Breast epithelium (tissue), 4 donors: ENCODE data around the gene RNF187. TPM values are rescaled to one million over a fixed set of nuclear protein-coding genes. Genes with fewer than 3 reads are reported as not detected.

Experiments used
- DNase-seq, 2 donors: peaks; one replicate each; pipeline ENCODE4 v3.0.0-alpha.2; 2019; ENCODE audit warnings: low spot score in 2 of 2
- H3K27ac ChIP-seq, 2 donors: fragments of 200-600 bp; sonication (generic) in 1 of 2; one replicate each; pipeline ENCODE4 v1.5.1; 2016 to 2019; ENCODE audit warnings: mild to moderate bottlenecking in 1 of 2
- H3K27me3 ChIP-seq, 2 donors: fragments of 200-600 bp; sonication (generic) in 1 of 2; one replicate each; pipeline versions ENCODE4 v1.5.1 to v1.6.0; 2017 to 2019; ENCODE audit warnings: control low read depth in 1 of 2, mild to moderate bottlenecking in 1 of 2
- H3K36me3 ChIP-seq: fragments of 200-600 bp; one replicate; pipeline ENCODE4 v1.5.1; 2019
- H3K4me1 ChIP-seq, 2 donors: fragments of 200-600 bp; sonication (generic); one replicate each; pipeline ENCODE4 v1.5.1; 2016 to 2019; ENCODE audit warnings: control low read depth in 1 of 2
- H3K4me3 ChIP-seq, 3 donors: fragments of 200-600 bp; sonication (generic); 1 replicate in 2 of 3; 2 replicates in 1 of 3; pipeline ENCODE4 v1.5.1; 2016 to 2019; ENCODE audit warnings: mild to moderate bottlenecking in 3 of 3, moderate library complexity in 2 of 3
- H3K9me3 ChIP-seq, 2 donors: fragments of 200-600 bp; sonication (generic) in 1 of 2; one replicate each; pipeline ENCODE4 v1.5.1; 2016 to 2019; ENCODE audit warnings: control low read depth in 1 of 2
- POLR2A ChIP-seq: fragments of 450-650 bp; IDR thresholded peaks from one replicate; pipeline ENCODE4 v1.6.1; 2016; ENCODE audit warnings: antibody characterized with exemption, mild to moderate bottlenecking, moderate library complexity
- POLR2AphosphoS5 ChIP-seq, 3 donors: sonication (generic); formaldehyde crosslinking; IDR thresholded peaks; one replicate each; pipeline ENCODE4 v1.6.1; 2017; ENCODE audit warnings: antibody characterized with exemption in 3 of 3
- intact Hi-C: fragments of 100-400 bp; cut with DNase I; formaldehyde crosslinking; loops from one replicate; pipeline ENCODE4 v1.15.1; 2023; ENCODE audit warnings: low total_unique reads
- total RNA-seq, 3 donors: library from RNA; depleted of rRNA; stranded (reverse); fragments of >200 nt; gene quantifications; one replicate each; pipeline ENCODE4 v1.1.0, GENCODE V29; 2016
- TF ChIP-seq, protein P1 (sequence below), 3 donors: fragments of 450-650 bp; IDR thresholded peaks; one replicate each; pipeline ENCODE4 v1.5.1; 2016 to 2017; ENCODE audit warnings: antibody characterized with exemption in 3 of 3, mild to moderate bottlenecking in 3 of 3, moderate library complexity in 3 of 3

The RNF187 gene
- total RNA-seq, 3 donors from 2014 or later: 26.9 to 33.7 (median 33.1) TPM

GRCh38 chr1:228511546-228512445 is 24.6 kb downstream of the RNF187 start:
- TF ChIP-seq POLR2AphosphoS5 (IDR thresholded peaks at IDR 0.05) (no peak), POLR2A (no peak)
- TF ChIP-seq, protein P1, sequence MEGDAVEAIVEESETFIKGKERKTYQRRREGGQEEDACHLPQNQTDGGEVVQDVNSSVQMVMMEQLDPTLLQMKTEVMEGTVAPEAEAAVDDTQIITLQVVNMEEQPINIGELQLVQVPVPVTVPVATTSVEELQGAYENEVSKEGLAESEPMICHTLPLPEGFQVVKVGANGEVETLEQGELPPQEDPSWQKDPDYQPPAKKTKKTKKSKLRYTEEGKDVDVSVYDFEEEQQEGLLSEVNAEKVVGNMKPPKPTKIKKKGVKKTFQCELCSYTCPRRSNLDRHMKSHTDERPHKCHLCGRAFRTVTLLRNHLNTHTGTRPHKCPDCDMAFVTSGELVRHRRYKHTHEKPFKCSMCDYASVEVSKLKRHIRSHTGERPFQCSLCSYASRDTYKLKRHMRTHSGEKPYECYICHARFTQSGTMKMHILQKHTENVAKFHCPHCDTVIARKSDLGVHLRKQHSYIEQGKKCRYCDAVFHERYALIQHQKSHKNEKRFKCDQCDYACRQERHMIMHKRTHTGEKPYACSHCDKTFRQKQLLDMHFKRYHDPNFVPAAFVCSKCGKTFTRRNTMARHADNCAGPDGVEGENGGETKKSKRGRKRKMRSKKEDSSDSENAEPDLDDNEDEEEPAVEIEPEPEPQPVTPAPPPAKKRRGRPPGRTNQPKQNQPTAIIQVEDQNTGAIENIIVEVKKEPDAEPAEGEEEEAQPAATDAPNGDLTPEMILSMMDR (IDR thresholded peaks at IDR 0.05): no peak
- intact Hi-C loops: no loop called here
- H3K4me3 ChIP-seq: no peak overlapping the region
- H3K27ac ChIP-seq: no peak overlapping the region
- no peaks in the 10 kb centered on the region for H3K36me3 ChIP-seq
- H3K4me1 ChIP-seq: no peaks in the 10 kb centered on the region
- H3K27me3 ChIP-seq: no peaks in the 10 kb centered on the region
- DNase-seq: peak in 1 of 2 donors; percentile 12
- H3K9me3 ChIP-seq: no peaks in the 10 kb centered on the region

DNA sequence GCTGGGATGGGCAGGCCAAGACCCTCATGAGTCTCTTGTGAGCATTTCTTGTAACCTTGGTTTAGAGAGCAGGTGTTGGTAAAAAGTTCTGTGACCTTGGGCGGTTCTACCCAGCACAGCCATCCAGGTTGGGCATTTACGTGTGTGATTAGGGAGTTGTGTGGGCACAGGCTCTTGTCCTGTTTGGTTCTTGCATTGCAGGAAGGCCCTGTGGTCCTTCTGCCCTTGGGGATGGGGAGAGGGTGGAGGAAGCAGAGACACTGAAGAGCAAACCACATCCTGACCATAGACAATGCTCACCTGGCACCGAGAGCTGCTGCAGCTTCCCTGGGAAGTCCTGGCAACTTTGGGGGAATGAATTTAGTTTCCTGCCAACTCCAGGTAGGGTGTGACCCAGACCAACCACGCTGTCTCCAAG is 25.6 kb downstream of the RNF187 start:
- no peak overlapping the region for H3K27ac ChIP-seq
- no peaks in the 10 kb centered on the region for H3K9me3 ChIP-seq
- H3K4me3 ChIP-seq: no peak overlapping the region
- intact Hi-C loops: no loop called here
- DNase-seq: no peak
- no peaks in the 10 kb centered on the region for H3K36me3 ChIP-seq
- H3K4me1 ChIP-seq: no peaks in the 10 kb centered on the region
- H3K27me3 ChIP-seq: no peaks in the 10 kb centered on the region
- no peak for TF ChIP-seq POLR2AphosphoS5 (IDR thresholded peaks at IDR 0.05)
- no peak for TF ChIP-seq POLR2A

DNA sequence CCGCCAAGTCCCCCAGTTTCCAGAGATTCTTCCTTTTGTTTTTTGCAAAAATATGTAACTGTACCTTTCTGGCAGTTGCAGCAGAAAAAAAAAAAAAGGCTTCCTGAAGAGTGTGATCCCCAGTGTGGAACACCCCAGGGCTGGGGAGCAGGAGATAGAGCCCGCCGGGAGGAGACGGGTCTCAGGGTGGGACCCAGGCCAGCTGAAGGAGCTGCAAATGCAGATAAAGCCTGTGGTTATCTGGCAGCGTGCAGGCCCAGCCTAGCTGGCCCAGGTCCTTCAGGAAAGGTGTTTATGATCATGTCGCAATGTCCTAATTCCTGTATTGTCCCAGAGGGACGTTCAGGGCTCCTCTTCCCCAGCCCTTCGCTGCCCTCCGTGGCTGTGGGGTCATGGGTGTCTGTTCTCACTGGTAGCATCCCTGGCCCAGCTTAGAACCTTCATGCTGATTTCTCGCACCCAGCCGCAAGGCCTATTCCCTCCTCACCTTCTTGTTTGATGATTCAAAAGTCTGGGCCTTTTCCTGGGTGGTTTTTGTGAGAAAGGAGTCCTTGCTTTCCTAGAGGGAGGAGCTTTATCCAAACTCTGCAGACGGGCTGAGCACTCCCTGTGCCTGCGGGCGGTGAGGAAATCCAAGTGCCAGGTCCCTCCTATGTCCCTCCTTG is 26.2 kb downstream of the RNF187 start:
- no peak overlapping the region for H3K27ac ChIP-seq
- no peaks in the 10 kb centered on the region for H3K27me3 ChIP-seq
- no peak overlapping the region for H3K4me3 ChIP-seq
- no peaks in the 10 kb centered on the region for H3K36me3 ChIP-seq
- intact Hi-C loops: no loop called here
- no peak for DNase-seq
- TF ChIP-seq POLR2A (no peak), POLR2AphosphoS5 (IDR thresholded peaks at IDR 0.05) (no peak)
- TF ChIP-seq, protein P1 (IDR thresholded peaks at IDR 0.05): no peak
- H3K4me1 ChIP-seq: no peaks in the 10 kb centered on the region
- H3K9me3 ChIP-seq: no peaks in the 10 kb centered on the region

- intact Hi-C loops: no loop called here
- Histone ChIP-seq H3K27ac (no peak overlapping the region), H3K27me3 (no peaks in the 10 kb centered on the region), H3K36me3 (no peaks in the 10 kb centered on the region), H3K4me1 (no peaks in the 10 kb centered on the region), H3K4me3 (no peak overlapping the region), H3K9me3 (no peaks in the 10 kb centered on the region)
- no peak for TF ChIP-seq POLR2A
- TF ChIP-seq, protein P1 (IDR thresholded peaks at IDR 0.05): no peak
- TF ChIP-seq POLR2AphosphoS5 (IDR thresholded peaks at IDR 0.05): no peak
- DNase-seq: no peak
These were observed 27.2 kb downstream of the RNF187 start for GRCh38 chr1:228514421-228514820.

GRCh38 chr1:228515200-228515834 is 28.1 kb downstream of the RNF187 start:
- Histone ChIP-seq H3K27me3 (no peaks in the 10 kb centered on the region), H3K4me1 (no peaks in the 10 kb centered on the region), H3K9me3 (no peaks in the 10 kb centered on the region), H3K36me3 (no peaks in the 10 kb centered on the region), H3K27ac (no peak overlapping the region), H3K4me3 (no peak overlapping the region)
- DNase-seq: no peak
- intact Hi-C loops: no loop called here
- TF ChIP-seq POLR2A: no peak
- TF ChIP-seq POLR2AphosphoS5 (IDR thresholded peaks at IDR 0.05): no peak
- TF ChIP-seq, protein P1 (IDR thresholded peaks at IDR 0.05): peak; percentile 9 to 69 (median 65)
